Mucosa of descending colon (tissue), 3 donors: ENCODE results near the gene ZNF580. TPM values are rescaled to one million over a fixed set of nuclear protein-coding genes. Genes with fewer than 3 reads are reported as not detected.

ENCODE experiments used
- ATAC-seq: fragments of 200-7000 bp; cut with Tn5 transposase; one replicate; pipeline ENCODE4 v1.9.1; 2020; ENCODE audit warnings: mild to moderate bottlenecking, moderate library complexity
- DNase-seq, 3 donors: peaks; one replicate each; pipeline ENCODE4 v3.0.0-alpha.2; 2020
- H3K36me3 ChIP-seq: fragments of 200-600 bp; one replicate; pipeline ENCODE4 v1.8.0; 2021; ENCODE audit warnings: low read depth, mild to moderate bottlenecking
- H3K4me1 ChIP-seq: fragments of 200-600 bp; one replicate; pipeline ENCODE4 v1.8.0; 2021; ENCODE audit warnings: low read depth, mild to moderate bottlenecking
- H3K4me3 ChIP-seq: fragments of 200-600 bp; one replicate; pipeline ENCODE4 v1.8.0; 2021; ENCODE audit warnings: mild to moderate bottlenecking
- H3K9me3 ChIP-seq: fragments of 200-600 bp; one replicate; pipeline ENCODE4 v1.8.0; 2021; ENCODE audit warnings: mild to moderate bottlenecking
- CTCF ChIP-seq: fragments of 200-600 bp; IDR thresholded peaks from one replicate; pipeline ENCODE4 v1.8.0; 2022; ENCODE audit warnings: antibody characterized with exemption, mild to moderate bottlenecking
- intact Hi-C, 2 donors: fragments of 100-400 bp; cut with DNase I in 1 of 2; cut with micrococcal nuclease in 1 of 2; formaldehyde crosslinking; loops; one replicate each; pipeline versions ENCODE4 v1.11.0 to v1.11.1; 2022; cut with DNase I, micrococcal nuclease
- total RNA-seq, 3 donors: library from RNA; stranded (reverse); fragmentation: NEBNext Ultra II Directional in 2 of 3; extraction: Animal tissue kit (Norgen Biotek cat#: 25700) in 2 of 3; gene quantifications; one replicate each; pipeline versions ENCODE4 v1.2.1 to v1.2.4, GENCODE V29; 2021 to 2023
- donor health status: DM: no; HTN: no; CAD: no; lungs with moderate emphysema.
- donor health status: DM: no; HTN: no; CAD: no.
- donor health status: DM: no; HTN: yes; CAD: no.

ZNF580 gene
- total RNA-seq, 3 donors from 2014 or later = 29.6 to 46.0 (median 31.6) TPM

DNA sequence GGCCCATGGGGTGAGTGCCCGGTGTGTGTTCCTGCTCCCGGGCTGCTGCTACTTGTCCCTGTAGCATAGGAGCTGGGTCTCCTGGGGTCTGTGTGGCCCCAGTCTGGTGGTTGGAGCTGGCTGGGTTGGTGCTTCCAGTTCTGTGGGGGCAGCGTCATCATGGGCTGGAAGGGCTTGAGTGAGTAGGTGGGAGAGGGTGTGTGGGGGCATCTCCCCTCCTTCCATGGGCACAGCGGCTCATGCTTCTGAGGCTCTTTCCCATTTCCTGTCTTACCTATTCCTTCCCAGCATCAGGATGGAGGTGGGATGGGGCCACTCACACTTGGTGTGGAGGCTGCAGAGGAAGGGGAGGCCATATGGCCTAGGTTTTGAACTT lies 26.2 kb downstream of the ZNF580 start:
- Histone ChIP-seq H3K9me3 (no peaks in the 10 kb centered on the region), H3K4me1 (no peaks in the 10 kb centered on the region), H3K36me3 (peaks cover 26% of the 10 kb centered on the region), H3K4me3 (no peak overlapping the region)
- no peak for DNase-seq
- intact Hi-C loops = no loop called here
- no peak for TF ChIP-seq CTCF
- no peak for ATAC-seq

DNA sequence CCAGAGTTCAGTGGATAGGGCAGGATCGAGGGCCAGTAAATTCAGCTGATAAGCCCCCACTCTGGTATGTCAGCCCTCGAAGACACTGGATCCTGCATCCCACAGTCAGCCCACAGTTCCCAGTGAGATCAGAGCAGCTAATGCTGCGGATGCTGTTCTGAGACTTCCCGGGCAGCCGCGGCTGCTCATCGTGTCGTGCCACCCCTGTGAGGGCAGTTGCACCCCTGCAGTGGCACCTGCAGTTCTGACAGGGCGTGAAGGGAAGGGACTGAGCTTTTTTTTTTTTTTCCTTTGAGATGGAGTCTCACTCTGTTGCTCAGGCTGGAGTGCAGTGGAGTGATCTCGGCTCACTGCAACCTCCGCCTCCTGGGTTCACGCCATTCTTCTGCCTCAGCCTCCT lies 26.7 kb downstream of the ZNF580 start:
- intact Hi-C loops = no loop called here
- ATAC-seq (no peak), DNase-seq (no peak)
- H3K9me3 ChIP-seq = no peaks in the 10 kb centered on the region
- no peaks in the 10 kb centered on the region for H3K4me1 ChIP-seq
- TF ChIP-seq CTCF = no peak
- peaks cover 26% of the 10 kb centered on the region for H3K36me3 ChIP-seq
- no peak overlapping the region for H3K4me3 ChIP-seq

- Histone ChIP-seq H3K9me3 (no peaks in the 10 kb centered on the region), H3K4me3 (no peak overlapping the region), H3K4me1 (no peaks in the 10 kb centered on the region), H3K36me3 (peaks cover 21% of the 10 kb centered on the region)
- TF ChIP-seq CTCF = no peak
- intact Hi-C loops = no loop called here
- ATAC-seq (peak; percentile 83), DNase-seq (peak in 1 of 3 donors; percentile 56)
Measured at GRCh38 chr19:55667958-55668357, 27.2 kb downstream of the ZNF580 start.

DNA sequence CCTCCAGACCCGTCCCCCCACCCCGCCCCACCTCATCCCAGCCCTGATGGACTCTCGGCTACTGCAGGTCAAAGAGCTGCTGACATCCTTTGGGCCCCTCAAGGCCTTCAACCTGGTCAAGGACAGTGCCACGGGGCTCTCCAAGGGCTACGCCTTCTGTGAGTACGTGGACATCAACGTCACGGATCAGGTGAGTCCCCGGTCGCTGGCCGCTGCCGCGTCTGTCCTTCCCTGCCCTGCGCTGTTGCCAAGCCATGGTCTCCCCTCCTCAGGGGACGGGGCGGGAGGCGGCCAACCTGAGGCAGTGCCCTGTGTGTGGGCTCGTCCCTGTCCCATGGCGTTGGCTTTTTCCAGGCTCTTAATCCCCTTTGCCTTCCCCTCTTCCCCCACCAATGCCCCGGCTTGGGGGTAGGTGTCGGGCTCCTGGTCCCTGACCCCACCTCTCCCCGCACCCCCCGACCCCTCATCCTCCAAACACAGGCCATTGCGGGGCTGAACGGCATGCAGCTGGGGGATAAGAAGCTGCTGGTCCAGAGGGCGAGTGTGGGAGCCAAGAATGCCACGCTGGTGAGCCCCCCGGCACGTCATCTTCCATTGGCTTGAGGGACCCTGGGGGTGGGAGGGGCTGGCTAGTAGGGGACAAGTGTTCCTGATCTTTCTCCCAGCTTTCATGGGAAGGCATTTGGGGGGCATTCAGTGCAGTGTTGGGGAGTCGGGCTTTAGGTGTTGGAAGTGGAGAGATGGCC lies 28.0 kb downstream of the ZNF580 start:
- no peaks in the 10 kb centered on the region for H3K9me3 ChIP-seq
- DNase-seq = no peak
- TF ChIP-seq CTCF = no peak
- H3K4me1 ChIP-seq = no peaks in the 10 kb centered on the region
- no peak for ATAC-seq
- H3K4me3 ChIP-seq = no peak overlapping the region
- intact Hi-C loops = no loop called here
- H3K36me3 ChIP-seq = peaks cover 13% of the 10 kb centered on the region

DNA sequence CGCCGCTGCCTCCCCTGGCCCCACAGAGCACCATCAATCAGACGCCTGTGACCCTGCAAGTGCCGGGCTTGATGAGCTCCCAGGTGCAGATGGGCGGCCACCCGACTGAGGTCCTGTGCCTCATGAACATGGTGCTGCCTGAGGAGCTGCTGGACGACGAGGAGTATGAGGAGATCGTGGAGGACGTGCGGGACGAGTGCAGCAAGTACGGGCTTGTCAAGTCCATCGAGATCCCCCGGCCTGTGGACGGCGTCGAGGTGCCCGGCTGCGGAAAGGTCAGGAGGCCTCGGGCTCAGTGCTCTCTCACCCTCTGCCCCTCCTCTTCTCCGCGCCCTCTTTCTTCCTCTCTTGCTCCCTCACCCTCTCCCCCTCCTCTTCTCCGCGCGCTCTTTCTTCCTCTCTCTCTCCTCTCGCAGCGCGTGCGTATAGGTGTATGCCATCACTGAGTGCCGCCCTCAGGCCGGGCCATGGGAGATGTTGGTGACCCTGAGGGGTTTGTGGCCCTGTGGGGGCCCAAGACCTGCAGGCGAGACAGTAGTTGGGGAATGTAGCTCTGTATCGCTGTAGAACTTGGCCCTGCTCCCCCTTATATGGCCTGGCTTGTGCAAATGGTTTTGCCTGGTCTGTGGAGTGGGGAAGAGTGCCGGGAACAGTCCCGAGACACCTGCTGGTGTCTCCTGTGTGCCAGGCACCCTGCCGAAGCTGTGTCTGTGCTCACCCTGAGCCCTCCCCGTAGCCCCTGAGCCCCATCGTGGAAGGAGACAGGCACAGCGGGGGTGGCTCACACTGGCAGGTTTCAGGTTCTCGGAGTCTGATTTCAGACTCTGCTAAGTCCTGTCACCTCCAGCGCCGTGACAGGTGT lies 28.8 kb downstream of the ZNF580 start:
- H3K9me3 ChIP-seq = no peaks in the 10 kb centered on the region
- H3K4me1 ChIP-seq = peaks cover 3% of the 10 kb centered on the region
- ATAC-seq (no peak), DNase-seq (peak in 1 of 3 donors; percentile 55)
- no peak for TF ChIP-seq CTCF
- peaks cover 10% of the 10 kb centered on the region for H3K36me3 ChIP-seq
- no peak overlapping the region for H3K4me3 ChIP-seq
- intact Hi-C loops = no loop called here
